ENCODE measurements around the gene PKDCC. TPM values are rescaled to one million over a fixed set of nuclear protein-coding genes. Genes with fewer than 3 reads are reported as not detected.

Gene PKDCC
- total RNA-seq, 1 donor from 2014 or later: 959 TPM

DNA sequence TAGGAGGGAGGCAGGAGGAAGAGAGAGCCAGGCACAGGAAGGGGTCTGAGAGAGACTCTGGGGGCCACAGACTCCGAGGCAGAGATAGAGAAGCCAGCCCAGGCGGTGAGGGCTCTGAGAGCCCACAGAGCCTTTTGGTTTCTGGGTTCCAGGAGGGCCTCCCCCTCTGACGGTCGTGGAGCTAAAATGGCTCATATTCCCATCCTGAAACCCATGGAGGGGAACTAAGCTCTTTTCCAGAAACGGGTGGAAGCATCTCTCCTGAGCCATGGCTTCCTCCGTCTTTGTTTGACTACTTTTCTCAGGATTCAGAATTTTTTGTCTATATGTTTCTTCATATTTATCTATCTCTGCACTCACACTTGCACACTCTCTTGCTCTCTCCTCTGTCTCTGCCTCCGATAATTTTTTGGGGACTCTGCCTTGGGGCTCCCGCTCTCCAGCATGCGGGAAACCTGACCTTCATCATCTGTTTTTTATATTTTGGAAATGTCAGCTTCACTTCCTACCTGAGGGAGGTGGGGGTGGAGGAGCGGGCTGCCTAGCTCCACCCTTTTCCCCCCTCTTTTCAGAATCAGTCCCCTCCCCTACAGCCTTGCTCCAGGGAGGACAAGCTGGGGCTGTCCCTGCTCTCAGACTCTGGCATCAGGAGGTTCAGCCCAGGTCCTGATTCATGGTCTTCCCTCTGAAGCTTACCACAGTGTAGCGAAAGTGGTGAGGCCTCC, 5.0 kb upstream of the PKDCC start:
- Mint-ChIP-seq H3K36me3 (ENCODE audit: unreplicated experiment) (no peaks in the 10 kb centered on the region), H3K4me3 (ENCODE audit: unreplicated experiment) (peak overlapping the region; percentile 10), H3K27me3 (ENCODE audit: unreplicated experiment) (peaks cover 28% of the 10 kb centered on the region), H3K4me1 (ENCODE audit: low read depth, unreplicated experiment) (peaks cover 45% of the 10 kb centered on the region), H3K9me3 (ENCODE audit: unreplicated experiment) (peaks cover 25% of the 10 kb centered on the region), H3K27ac (ENCODE audit: unreplicated experiment) (peak overlapping the region; percentile 43)
- TF ChIP-seq, protein P1, sequence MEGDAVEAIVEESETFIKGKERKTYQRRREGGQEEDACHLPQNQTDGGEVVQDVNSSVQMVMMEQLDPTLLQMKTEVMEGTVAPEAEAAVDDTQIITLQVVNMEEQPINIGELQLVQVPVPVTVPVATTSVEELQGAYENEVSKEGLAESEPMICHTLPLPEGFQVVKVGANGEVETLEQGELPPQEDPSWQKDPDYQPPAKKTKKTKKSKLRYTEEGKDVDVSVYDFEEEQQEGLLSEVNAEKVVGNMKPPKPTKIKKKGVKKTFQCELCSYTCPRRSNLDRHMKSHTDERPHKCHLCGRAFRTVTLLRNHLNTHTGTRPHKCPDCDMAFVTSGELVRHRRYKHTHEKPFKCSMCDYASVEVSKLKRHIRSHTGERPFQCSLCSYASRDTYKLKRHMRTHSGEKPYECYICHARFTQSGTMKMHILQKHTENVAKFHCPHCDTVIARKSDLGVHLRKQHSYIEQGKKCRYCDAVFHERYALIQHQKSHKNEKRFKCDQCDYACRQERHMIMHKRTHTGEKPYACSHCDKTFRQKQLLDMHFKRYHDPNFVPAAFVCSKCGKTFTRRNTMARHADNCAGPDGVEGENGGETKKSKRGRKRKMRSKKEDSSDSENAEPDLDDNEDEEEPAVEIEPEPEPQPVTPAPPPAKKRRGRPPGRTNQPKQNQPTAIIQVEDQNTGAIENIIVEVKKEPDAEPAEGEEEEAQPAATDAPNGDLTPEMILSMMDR (IDR thresholded peaks at IDR 0.05; ENCODE audit: partially characterized antibody, unreplicated experiment): no peak
- no peak for DNase-seq

DNA sequence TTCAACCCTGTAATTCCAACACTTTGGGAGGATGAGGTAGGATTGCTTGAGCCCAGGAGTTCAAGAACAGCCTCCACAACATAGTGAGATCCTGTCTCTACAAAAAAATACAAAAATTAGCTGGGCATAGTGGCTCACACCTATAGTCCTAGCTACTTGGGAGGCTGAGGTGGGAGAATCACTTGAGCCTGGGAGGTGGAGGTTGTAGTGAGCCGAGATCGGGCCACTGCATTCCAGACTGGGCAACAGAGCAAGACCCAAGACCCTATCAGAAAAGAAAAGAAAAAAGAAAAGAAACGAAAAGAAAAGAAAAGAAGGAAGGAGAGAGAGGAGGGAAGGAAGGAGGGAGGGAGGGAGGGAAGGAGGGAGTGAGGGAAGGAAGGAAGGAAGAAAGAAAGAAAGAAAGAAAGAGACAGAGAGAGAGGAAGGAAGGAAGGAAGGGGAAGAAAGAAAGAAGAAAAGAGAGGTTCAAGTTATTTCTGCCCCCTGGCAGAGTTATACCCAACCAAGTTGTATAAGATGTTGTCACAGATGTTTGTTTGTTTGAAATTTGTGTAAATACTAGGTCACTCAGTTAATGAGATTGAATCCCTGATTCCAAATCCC, 3.9 kb upstream of the PKDCC start:
- H3K27ac Mint-ChIP-seq (ENCODE audit: unreplicated experiment): peak overlapping the region; percentile 17
- H3K9me3 Mint-ChIP-seq (ENCODE audit: unreplicated experiment): peaks cover 29% of the 10 kb centered on the region
- DNase-seq: no peak
- no peak overlapping the region for H3K4me3 Mint-ChIP-seq (ENCODE audit: unreplicated experiment)
- H3K27me3 Mint-ChIP-seq (ENCODE audit: unreplicated experiment): peaks cover 31% of the 10 kb centered on the region
- peaks cover 45% of the 10 kb centered on the region for H3K4me1 Mint-ChIP-seq (ENCODE audit: low read depth, unreplicated experiment)
- TF ChIP-seq, protein P1 (IDR thresholded peaks at IDR 0.05; ENCODE audit: partially characterized antibody, unreplicated experiment): no peak
- H3K36me3 Mint-ChIP-seq (ENCODE audit: unreplicated experiment): no peaks in the 10 kb centered on the region

DNA sequence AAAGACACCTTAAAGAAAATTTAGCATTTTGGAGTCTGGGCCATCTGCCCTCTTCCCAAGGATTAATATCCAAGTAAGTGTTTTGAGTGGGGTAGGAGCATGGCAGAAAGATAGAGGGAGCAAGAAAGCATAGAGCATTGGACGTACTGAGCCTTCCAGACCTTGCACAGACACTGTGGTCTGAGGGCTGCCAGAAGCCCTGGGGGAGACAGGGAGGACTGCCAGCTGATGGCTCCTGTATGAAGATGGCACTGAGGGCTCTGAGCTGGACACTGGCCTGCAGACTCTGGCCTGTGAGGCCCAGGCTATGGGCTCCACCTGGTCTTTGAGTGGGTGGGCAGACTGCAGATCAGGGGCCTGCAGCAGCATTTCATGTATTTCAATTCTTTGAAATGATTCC, 2.9 kb upstream of the PKDCC start:
- H3K36me3 Mint-ChIP-seq (ENCODE audit: unreplicated experiment): no peaks in the 10 kb centered on the region
- peaks cover 36% of the 10 kb centered on the region for H3K27me3 Mint-ChIP-seq (ENCODE audit: unreplicated experiment)
- DNase-seq: no peak
- peaks cover 45% of the 10 kb centered on the region for H3K4me1 Mint-ChIP-seq (ENCODE audit: low read depth, unreplicated experiment)
- H3K4me3 Mint-ChIP-seq (ENCODE audit: unreplicated experiment): peak overlapping the region; percentile 93
- peak overlapping the region; percentile 100 for H3K27ac Mint-ChIP-seq (ENCODE audit: unreplicated experiment)
- H3K9me3 Mint-ChIP-seq (ENCODE audit: unreplicated experiment): peaks cover 34% of the 10 kb centered on the region
- TF ChIP-seq, protein P1 (IDR thresholded peaks at IDR 0.05; ENCODE audit: partially characterized antibody, unreplicated experiment): no peak

DNA sequence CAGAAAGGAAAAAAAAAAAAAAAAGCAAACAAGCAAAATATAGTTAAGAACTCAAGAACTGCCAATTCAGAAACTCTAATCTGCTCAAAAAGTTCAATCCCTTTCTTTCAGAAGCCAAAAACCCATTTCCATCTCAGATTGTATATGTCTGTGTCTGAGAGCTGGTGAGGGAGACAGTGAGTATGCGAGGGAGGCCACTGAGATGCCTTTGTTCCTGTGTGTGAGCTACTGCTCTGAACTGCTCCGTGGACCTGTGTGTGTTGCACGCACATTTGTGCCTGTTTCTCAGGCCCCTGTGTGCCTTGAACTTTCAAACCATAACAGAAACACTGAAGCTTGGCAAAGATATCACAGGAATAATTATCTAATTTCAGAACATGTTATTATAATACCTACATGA, 2.5 kb upstream of the PKDCC start:
- peaks cover 3% of the 10 kb centered on the region for H3K36me3 Mint-ChIP-seq (ENCODE audit: unreplicated experiment)
- H3K27ac Mint-ChIP-seq (ENCODE audit: unreplicated experiment): peak overlapping the region; percentile 100
- TF ChIP-seq, protein P1 (IDR thresholded peaks at IDR 0.05; ENCODE audit: partially characterized antibody, unreplicated experiment): no peak
- peaks cover 42% of the 10 kb centered on the region for H3K4me1 Mint-ChIP-seq (ENCODE audit: low read depth, unreplicated experiment)
- H3K9me3 Mint-ChIP-seq (ENCODE audit: unreplicated experiment): peaks cover 38% of the 10 kb centered on the region
- DNase-seq: no peak
- peak overlapping the region; percentile 93 for H3K4me3 Mint-ChIP-seq (ENCODE audit: unreplicated experiment)
- peaks cover 40% of the 10 kb centered on the region for H3K27me3 Mint-ChIP-seq (ENCODE audit: unreplicated experiment)
